H9 (cell line): ENCODE data around the gene AP4E1. TPM values are rescaled to one million over a fixed set of nuclear protein-coding genes. Genes with fewer than 3 reads are reported as not detected.

ENCODE experiments used
- DNase-seq: peaks from one replicate; pipeline ENCODE4 v3.0.0-alpha.2; 2017
- H2AFZ ChIP-seq: one replicate; pipeline ENCODE4 v1.6.1; 2013; ENCODE audit warnings: mild to moderate bottlenecking, low read length, control low read depth, moderate library complexity
- H2AK5ac ChIP-seq: 2 replicates; pipeline ENCODE4 v1.6.1; 2013; ENCODE audit warnings: low read length, control low read depth, mixed read lengths; ENCODE audit not compliant: insufficient read length
- H2BK120ac ChIP-seq: one replicate; pipeline ENCODE4 v1.6.1; 2013; ENCODE audit warnings: low read depth, mild to moderate bottlenecking, low read length, control low read depth, inconsistent platforms; ENCODE audit not compliant: poor library complexity, severe bottlenecking
- H2BK12ac ChIP-seq: 2 replicates; pipeline ENCODE4 v1.6.1; 2013; ENCODE audit warnings: low read length, control low read depth, mixed read lengths, low read depth; ENCODE audit not compliant: insufficient read length
- H2BK15ac ChIP-seq: 2 replicates; pipeline ENCODE4 v1.6.1; 2013; ENCODE audit warnings: low read depth, low read length, control low read depth
- H2BK20ac ChIP-seq: one replicate; pipeline ENCODE4 v1.6.1; 2013; ENCODE audit warnings: low read depth, mild to moderate bottlenecking, low read length, control low read depth, inconsistent platforms; ENCODE audit not compliant: poor library complexity, severe bottlenecking
- H2BK5ac ChIP-seq: 2 replicates; pipeline ENCODE4 v1.6.1; 2013; ENCODE audit warnings: low read length, control low read depth, mixed read lengths; ENCODE audit not compliant: insufficient read length
- H3K14ac ChIP-seq: 2 replicates; pipeline ENCODE4 v1.6.1; 2013; ENCODE audit warnings: low read length, control low read depth; ENCODE audit not compliant: insufficient read depth
- H3K18ac ChIP-seq: 2 replicates; pipeline ENCODE4 v1.6.1; 2013; ENCODE audit warnings: low read depth, mild to moderate bottlenecking, mixed read lengths, low read length, control low read depth; ENCODE audit not compliant: insufficient read length
- H3K23ac ChIP-seq: 2 replicates; pipeline ENCODE4 v1.6.1; 2013; ENCODE audit warnings: low read length, control low read depth, mixed read lengths, low read depth; ENCODE audit not compliant: insufficient read length
- H3K23me2 ChIP-seq: 2 replicates; pipeline ENCODE4 v1.6.1; 2013; ENCODE audit warnings: low read depth, mild to moderate bottlenecking, mixed read lengths, low read length, control low read depth; ENCODE audit not compliant: insufficient read length, poor library complexity, severe bottlenecking
- H3K27ac ChIP-seq: 2 replicates; pipeline ENCODE4 v1.5.1; 2013; ENCODE audit warnings: low read length, control low read depth, mixed read lengths, low read depth; ENCODE audit not compliant: insufficient read length
- H3K27me3 ChIP-seq: 2 replicates; pipeline ENCODE4 v1.6.1; 2013; ENCODE audit warnings: low read length, control low read depth, inconsistent platforms; ENCODE audit not compliant: insufficient read depth
- H3K4ac ChIP-seq: 2 replicates; pipeline ENCODE4 v1.6.1; 2013; ENCODE audit warnings: low read depth, mild to moderate bottlenecking, control low read depth, inconsistent platforms, low read length, moderate library complexity
- H3K4me1 ChIP-seq: 2 replicates; pipeline ENCODE4 v1.6.1; 2013; ENCODE audit warnings: low read length, control low read depth, inconsistent platforms; ENCODE audit not compliant: insufficient read depth
- H3K4me2 ChIP-seq: 2 replicates; pipeline ENCODE4 v1.6.1; 2013; ENCODE audit warnings: low read length, control low read depth, mixed read lengths; ENCODE audit not compliant: insufficient read length, insufficient read depth
- H3K56ac ChIP-seq: 2 replicates; pipeline ENCODE4 v1.6.1; 2013; ENCODE audit warnings: low read depth, mild to moderate bottlenecking, mixed read lengths, low read length, control low read depth; ENCODE audit not compliant: insufficient read length
- H3K79me1 ChIP-seq: 2 replicates; pipeline ENCODE4 v1.6.1; 2013; ENCODE audit warnings: low read depth, mild to moderate bottlenecking, moderate library complexity, low read length, control low read depth, inconsistent platforms; ENCODE audit not compliant: insufficient read depth, poor library complexity, severe bottlenecking
- H3K79me2 ChIP-seq: 2 replicates; pipeline ENCODE4 v1.6.1; 2013; ENCODE audit warnings: low read length, control low read depth, inconsistent platforms; ENCODE audit not compliant: insufficient read depth
- H3K9ac ChIP-seq: 2 replicates; pipeline ENCODE4 v1.6.1; 2013; ENCODE audit warnings: low read length, control low read depth, mixed read lengths; ENCODE audit not compliant: insufficient read length; ENCODE audit errors: extremely low read depth
- H3K9me3 ChIP-seq: one replicate; pipeline ENCODE4 v1.6.1; 2013; ENCODE audit warnings: low read depth, low read length, inconsistent platforms; ENCODE audit not compliant: control insufficient read depth
- H3T11ph ChIP-seq: one replicate; pipeline ENCODE4 v1.6.1; 2013; ENCODE audit warnings: mild to moderate bottlenecking, low read length, control low read depth, inconsistent platforms
- H4K20me1 ChIP-seq: one replicate; pipeline ENCODE4 v1.6.1; 2013; ENCODE audit not compliant: control insufficient read depth, insufficient read length, insufficient read depth
- H4K5ac ChIP-seq: 2 replicates; pipeline ENCODE4 v1.6.1; 2013; ENCODE audit warnings: low read depth, mild to moderate bottlenecking, mixed read lengths, low read length, control low read depth; ENCODE audit not compliant: insufficient read length
- H4K8ac ChIP-seq: replicated peaks from 2 replicates; pipeline ENCODE4 v1.6.1; 2013; ENCODE audit warnings: low read length, control low read depth, mixed read lengths, low read depth; ENCODE audit not compliant: insufficient read length
- H4K91ac ChIP-seq: 2 replicates; pipeline ENCODE4 v1.6.1; 2013; ENCODE audit warnings: low read depth, mild to moderate bottlenecking, moderate library complexity, mixed read lengths, low read length, control low read depth; ENCODE audit not compliant: insufficient read length
- H3K27ac Mint-ChIP-seq, 3 experiments: 2 replicates in 2 of 3; 3 replicates in 1 of 3; pipeline ENCODE4 v1.8.0; 2020 to 2021; ENCODE audit warnings: mixed read lengths in 3 of 3, mild to moderate bottlenecking in 1 of 3, moderate library complexity in 1 of 3
- H3K27me3 Mint-ChIP-seq: 2 replicates; pipeline ENCODE4 v1.8.0; 2021; ENCODE audit warnings: low read depth, mild to moderate bottlenecking, moderate library complexity, mixed read lengths
- H3K36me3 Mint-ChIP-seq, 3 experiments: 2 replicates in 2 of 3; 3 replicates in 1 of 3; pipeline ENCODE4 v1.8.0; 2020 to 2021; ENCODE audit warnings: low read depth in 3 of 3, mixed read lengths in 3 of 3; ENCODE audit not compliant: insufficient read depth in 1 of 3
- H3K4me1 Mint-ChIP-seq, 2 experiments: 2 replicates each; pipeline ENCODE4 v1.8.0; 2020; ENCODE audit warnings: mixed read lengths in 2 of 2
- H3K4me3 Mint-ChIP-seq, 2 experiments: 2 replicates in 1 of 2; 3 replicates in 1 of 2; pipeline ENCODE4 v1.8.0; 2020 to 2021; ENCODE audit warnings: mild to moderate bottlenecking in 2 of 2, mixed read lengths in 2 of 2, moderate library complexity in 1 of 2
- H3K9me3 Mint-ChIP-seq, 2 experiments: 2 replicates in 1 of 2; 3 replicates in 1 of 2; pipeline ENCODE4 v1.8.0; 2020; ENCODE audit warnings: mild to moderate bottlenecking in 2 of 2, mixed read lengths in 2 of 2, moderate library complexity in 1 of 2
- WGBS: extraction: QIAGEN DNeasy Blood & Tissue Kit; methylation state at CpG from one replicate; pipeline ENCODE4 v1.1.7; 2013; ENCODE audit warnings: missing lambda C conversion rate, low lambda C conversion rate, mixed read lengths; ENCODE audit not compliant: insufficient read length; ENCODE audit errors: extremely low coverage; 5-methylcytosine and 5-hydroxymethylcytosine counted together
- total RNA-seq: library from RNA; stranded (reverse); gene quantifications from 2 replicates; pipeline ENCODE4 v1.2.1, GENCODE V29; 2021
- TF ChIP-seq, protein P1 (sequence below): fragments of 200-600 bp; sonication (generic); conservative IDR thresholded peaks from 3 replicates; pipeline ENCODE4 v1.8.0; 2021; ENCODE audit warnings: antibody characterized with exemption, mild to moderate bottlenecking

The AP4E1 gene
- total RNA-seq, 1 experiment from 2014 or later: 13.8 TPM

DNA sequence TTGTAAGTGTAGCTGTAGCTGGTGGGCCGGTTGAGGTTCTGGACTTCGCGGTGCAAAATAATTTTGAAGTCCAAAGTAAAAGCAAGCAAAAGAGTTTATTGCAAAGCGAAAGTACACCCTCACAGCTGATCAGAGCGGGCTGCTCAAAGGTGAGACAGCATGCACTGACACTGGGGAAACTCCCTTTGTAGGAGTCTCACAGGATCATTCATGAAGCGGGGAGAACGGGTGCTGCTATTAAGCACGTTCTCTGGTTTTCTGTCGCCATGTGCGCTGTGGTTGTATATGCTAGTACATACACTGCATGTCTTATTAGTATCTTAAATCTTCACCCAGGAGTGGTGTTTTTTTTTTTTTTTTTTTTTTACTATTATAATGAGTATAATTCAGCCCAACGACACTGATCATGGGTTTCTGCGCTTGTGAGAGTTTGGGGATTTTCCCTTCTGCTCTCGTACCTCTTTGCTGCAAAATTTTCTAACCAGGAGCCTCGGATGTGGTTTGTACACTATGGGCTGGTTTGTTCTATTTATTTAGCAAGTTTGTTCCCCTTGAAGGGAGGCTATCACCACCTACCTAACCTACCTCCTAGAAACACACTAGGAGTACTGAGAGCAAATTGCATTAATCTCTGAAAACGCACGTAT, 1.4 kb upstream of the AP4E1 start:
- no peak overlapping the region for H2AK5ac ChIP-seq
- H3K9me3 Mint-ChIP-seq: no peaks in the 10 kb centered on the region
- no peak overlapping the region for H3K18ac ChIP-seq
- no peak overlapping the region for H2BK120ac ChIP-seq
- H2BK15ac ChIP-seq: no peak overlapping the region
- no peak overlapping the region for H3K23ac ChIP-seq
- H3K27me3 Mint-ChIP-seq: no peaks in the 10 kb centered on the region
- peaks cover 16% of the 10 kb centered on the region in 2 experiments for H3K4me1 Mint-ChIP-seq
- no CpG with 5 or more reads among the region's 16 CpGs for WGBS
- no peak overlapping the region for H3K14ac ChIP-seq
- TF ChIP-seq, protein P1, sequence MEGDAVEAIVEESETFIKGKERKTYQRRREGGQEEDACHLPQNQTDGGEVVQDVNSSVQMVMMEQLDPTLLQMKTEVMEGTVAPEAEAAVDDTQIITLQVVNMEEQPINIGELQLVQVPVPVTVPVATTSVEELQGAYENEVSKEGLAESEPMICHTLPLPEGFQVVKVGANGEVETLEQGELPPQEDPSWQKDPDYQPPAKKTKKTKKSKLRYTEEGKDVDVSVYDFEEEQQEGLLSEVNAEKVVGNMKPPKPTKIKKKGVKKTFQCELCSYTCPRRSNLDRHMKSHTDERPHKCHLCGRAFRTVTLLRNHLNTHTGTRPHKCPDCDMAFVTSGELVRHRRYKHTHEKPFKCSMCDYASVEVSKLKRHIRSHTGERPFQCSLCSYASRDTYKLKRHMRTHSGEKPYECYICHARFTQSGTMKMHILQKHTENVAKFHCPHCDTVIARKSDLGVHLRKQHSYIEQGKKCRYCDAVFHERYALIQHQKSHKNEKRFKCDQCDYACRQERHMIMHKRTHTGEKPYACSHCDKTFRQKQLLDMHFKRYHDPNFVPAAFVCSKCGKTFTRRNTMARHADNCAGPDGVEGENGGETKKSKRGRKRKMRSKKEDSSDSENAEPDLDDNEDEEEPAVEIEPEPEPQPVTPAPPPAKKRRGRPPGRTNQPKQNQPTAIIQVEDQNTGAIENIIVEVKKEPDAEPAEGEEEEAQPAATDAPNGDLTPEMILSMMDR: no peak
- H2AFZ ChIP-seq: no peak overlapping the region
- H2BK5ac ChIP-seq: no peak overlapping the region
- no peak for DNase-seq
- no peak overlapping the region for H4K5ac ChIP-seq
- no peak overlapping the region for H2BK12ac ChIP-seq
- no peak overlapping the region for H4K91ac ChIP-seq
- peak overlapping the region; percentile 80 for H3K9ac ChIP-seq
- peak overlapping the region in 2 of 3 experiments; percentile 94 to 97; a peak in 4 of 7 replicates for H3K27ac Mint-ChIP-seq
- no peaks in the 10 kb centered on the region for H3K79me1 ChIP-seq
- peaks cover 0 to 5% (median under 1%) of the 10 kb centered on the region in 3 experiments; a peak in 3 of 7 replicates for H3K36me3 Mint-ChIP-seq
- peaks cover 7% of the 10 kb centered on the region for H3K23me2 ChIP-seq
- no peak overlapping the region for H3T11ph ChIP-seq
- peak overlapping the region; percentile 85 for H3K4me2 ChIP-seq
- no peak overlapping the region for H3K56ac ChIP-seq
- H3K27me3 ChIP-seq: no peaks in the 10 kb centered on the region
- H4K8ac ChIP-seq: no peak overlapping the region
- H3K27ac ChIP-seq: no peak overlapping the region
- peak overlapping the region; percentile 79 to 93 for H3K4me3 Mint-ChIP-seq
- H3K79me2 ChIP-seq: no peaks in the 10 kb centered on the region
- no peaks in the 10 kb centered on the region for H3K4me1 ChIP-seq
- H3K9me3 ChIP-seq: no peaks in the 10 kb centered on the region
- H4K20me1 ChIP-seq: no peaks in the 10 kb centered on the region
- no peak overlapping the region for H2BK20ac ChIP-seq
- H3K4ac ChIP-seq: no peak overlapping the region
